HCT116 (cell line): ENCODE measurements around the gene EVI5. TPM values are rescaled to one million over a fixed set of nuclear protein-coding genes. Genes with fewer than 3 reads are reported as not detected.

ENCODE experiments used
- ATAC-seq: fragments of 200-7000 bp; cut with Tn5 transposase; 2 replicates; pipeline ENCODE4 v1.9.1; 2020; ENCODE audit warnings: mild to moderate bottlenecking, moderate library complexity
- BruUV-seq: library from RNA; stranded (reverse); fragments of 400-500 nt; replicated peaks from 2 replicates; lab custom pipeline; 2021; lab: Mats Ljungman, UMichigan
- CTCF ChIA-PET: fragments of 300-600 bp; sonication (Branson Sonifier 250); formaldehyde crosslinking; loops from one replicate; lab custom pipeline; 2021; ENCODE audit warnings: antibody characterized with exemption; lab: Charles Lee
- POLR2A ChIA-PET: fragments of 300-600, 350-600 bp; sonication (Branson Sonifier 250); formaldehyde crosslinking; loops from one replicate; lab custom pipeline; 2021; ENCODE audit warnings: antibody characterized with exemption; lab: Charles Lee
- RAD21 ChIA-PET, 2 experiments: fragments of 300-600 bp; sonication (Branson Sonifier 250); formaldehyde crosslinking; loops; one replicate each; lab custom pipeline; 2023; ENCODE audit warnings: low total read pairs in 2 of 2; ENCODE audit not compliant: uncharacterized antibody in 2 of 2, unreplicated experiment in 2 of 2, low non-redundant PET in 1 of 2; lab: Charles Lee
- DNase-seq: peaks from one replicate; pipeline ENCODE4 v3.0.0-alpha.2; 2010; ENCODE audit warnings: low read depth, low spot score
- H2AFZ ChIP-seq: fragments of 200-600 bp; shearing (Covaris generic), sonication (generic); 2 replicates; pipeline ENCODE4 v1.6.1; 2017; ENCODE audit warnings: low read depth, mixed run types, mixed read lengths, antibody characterized with exemption, low read length; ENCODE audit not compliant: poor library complexity, severe bottlenecking
- H3K27ac ChIP-seq: 2 replicates; pipeline ENCODE4 v1.5.1; 2012; ENCODE audit warnings: low read depth, low read length
- H3K27me3 ChIP-seq: fragments of 200-600 bp; sonication (generic); 2 replicates; pipeline ENCODE4 v1.6.1; 2016; ENCODE audit warnings: mixed run types, low read length, mixed read lengths; ENCODE audit not compliant: insufficient read depth
- H3K36me3 ChIP-seq, 2 experiments: fragments of 200-500 bp in 1 of 2; fragments of 200-600 bp in 1 of 2; sonication (Bioruptor generic) in 1 of 2; sonication (generic) in 1 of 2; 2 replicates each; pipeline versions ENCODE4 v1.5.1 to v1.6.1; 2014 to 2016; ENCODE audit warnings: low read length in 2 of 2, inconsistent platforms in 1 of 2, mixed read lengths in 1 of 2, mixed run types in 1 of 2; ENCODE audit not compliant: insufficient read depth in 2 of 2, control insufficient read depth in 1 of 2
- H3K4me1 ChIP-seq, 2 experiments: fragments of 200-600 bp in 1 of 2; sonication (generic) in 1 of 2; 2 replicates each; pipeline versions ENCODE4 v1.5.1 to v1.6.1; 2012 to 2017; ENCODE audit warnings: low read length in 2 of 2, inconsistent platforms in 1 of 2, mild to moderate bottlenecking in 1 of 2, mixed read lengths in 1 of 2, mixed run types in 1 of 2, moderate library complexity in 1 of 2; ENCODE audit not compliant: insufficient read depth in 2 of 2, control insufficient read depth in 1 of 2
- H3K4me2 ChIP-seq: fragments of 200-600 bp; sonication (generic); 2 replicates; pipeline ENCODE4 v1.6.1; 2017; ENCODE audit warnings: mixed run types, low read length, mixed read lengths
- H3K4me3 ChIP-seq, 2 experiments: fragments of 200-600 bp in 1 of 2; sonication (generic) in 1 of 2; replicated peaks in 1 of 2; 2 replicates each; pipeline ENCODE4 v1.5.1; 2011 to 2016; ENCODE audit warnings: low read length in 2 of 2, control low read depth in 1 of 2, low read depth in 1 of 2, mild to moderate bottlenecking in 1 of 2, mixed read lengths in 1 of 2, mixed run types in 1 of 2
- H3K79me2 ChIP-seq: fragments of 200-600 bp; sonication (generic); 2 replicates; pipeline ENCODE4 v1.6.1; 2017; ENCODE audit warnings: mild to moderate bottlenecking, mixed run types, low read length, moderate library complexity, mixed read lengths; ENCODE audit not compliant: insufficient read depth
- H3K9ac ChIP-seq: fragments of 200-600 bp; sonication (generic); 2 replicates; pipeline ENCODE4 v1.6.1; 2016; ENCODE audit warnings: low read length, mixed read lengths
- H3K9me2 ChIP-seq: fragments of 200-600 bp; sonication (generic), shearing (Covaris generic); 2 replicates; pipeline ENCODE4 v1.6.1; 2017; ENCODE audit warnings: mixed run types, mild to moderate bottlenecking, moderate library complexity; ENCODE audit not compliant: insufficient read depth
- H3K9me3 ChIP-seq, 2 experiments: fragments of 200-500 bp in 1 of 2; fragments of 200-600 bp in 1 of 2; sonication (Bioruptor generic) in 1 of 2; sonication (generic) in 1 of 2; 2 replicates each; pipeline ENCODE4 v1.6.1; 2014 to 2017; ENCODE audit warnings: low read length in 2 of 2, mixed read lengths in 2 of 2, inconsistent platforms in 1 of 2, low read depth in 1 of 2, mild to moderate bottlenecking in 1 of 2, mixed run types in 1 of 2, moderate library complexity in 1 of 2; ENCODE audit not compliant: control insufficient read depth in 1 of 2, insufficient read depth in 1 of 2
- H4K20me1 ChIP-seq: fragments of 200-600 bp; sonication (generic), shearing (Covaris generic); 2 replicates; pipeline ENCODE4 v1.6.1; 2017; ENCODE audit warnings: mixed run types, mild to moderate bottlenecking, moderate library complexity; ENCODE audit not compliant: insufficient read depth
- CBX3 ChIP-seq: IDR thresholded peaks from 2 replicates; pipeline ENCODE4 v1.6.1; 2012; ENCODE audit warnings: low read depth
- CEBPB ChIP-seq: IDR thresholded peaks from 2 replicates; pipeline ENCODE4 v1.6.1; 2012; ENCODE audit warnings: low read depth
- EGR1 ChIP-seq: IDR thresholded peaks from 2 replicates; pipeline ENCODE4 v1.6.1; 2012; ENCODE audit warnings: low read depth
- ELF1 ChIP-seq: IDR thresholded peaks from 2 replicates; pipeline ENCODE4 v1.6.1; 2012; ENCODE audit warnings: low read depth, borderline replicate concordance
- EZH2 ChIP-seq: fragments of 200-600 bp; sonication (generic); IDR thresholded peaks from 2 replicates; pipeline ENCODE4 v1.6.1; 2017; ENCODE audit warnings: antibody characterized with exemption, mixed run types
- EZH2phosphoT487 ChIP-seq: fragments of 200-600 bp; IDR thresholded peaks from 2 replicates; pipeline ENCODE4 v1.6.1; 2018; ENCODE audit warnings: antibody characterized with exemption, borderline replicate concordance
- FOSL1 ChIP-seq: IDR thresholded peaks from 2 replicates; pipeline ENCODE4 v1.6.1; 2012; ENCODE audit warnings: low read depth
- JUND ChIP-seq: IDR thresholded peaks from 2 replicates; pipeline ENCODE4 v1.6.1; 2012
- POLR2A ChIP-seq: IDR thresholded peaks from 2 replicates; pipeline ENCODE4 v1.7.0; 2011; ENCODE audit warnings: borderline replicate concordance; ENCODE audit not compliant: insufficient read depth, insufficient read length; ENCODE audit errors: extremely low read depth
- POLR2AphosphoS5 ChIP-seq: IDR thresholded peaks from 2 replicates; pipeline ENCODE4 v1.6.1; 2011; ENCODE audit warnings: mild to moderate bottlenecking, low read depth, low read length, moderate library complexity
- REST ChIP-seq: IDR thresholded peaks from 2 replicates; pipeline ENCODE4 v1.6.1; 2012; ENCODE audit warnings: low read depth
- SRF ChIP-seq: IDR thresholded peaks from 2 replicates; pipeline ENCODE4 v1.6.1; 2012; ENCODE audit warnings: low read depth
- TCF7L2 ChIP-seq: IDR thresholded peaks from 2 replicates; pipeline ENCODE4 v1.7.0; 2011; ENCODE audit warnings: borderline replicate concordance, inconsistent platforms; ENCODE audit not compliant: insufficient read depth, insufficient read length; ENCODE audit errors: extremely low read depth
- ZBTB33 ChIP-seq: IDR thresholded peaks from 2 replicates; pipeline ENCODE4 v1.6.1; 2011; ENCODE audit warnings: mild to moderate bottlenecking, low read length, moderate library complexity; ENCODE audit not compliant: insufficient replicate concordance; ENCODE audit errors: extremely low read depth
- ZNF274 ChIP-seq: fragments of 200-500 bp; sonication (Bioruptor generic); IDR thresholded peaks from 2 replicates; pipeline ENCODE4 v1.6.1; 2014; ENCODE audit warnings: mild to moderate bottlenecking, low read depth, low read length, inconsistent platforms
- intact Hi-C: fragments of 100-400 bp; cut with micrococcal nuclease; formaldehyde crosslinking; loops from 2 replicates; pipeline ENCODE4 v1.10.0; 2022
- total RNA-seq: library from RNA; stranded (reverse); gene quantifications from one replicate; pipeline ENCODE4 v1.2.1, GENCODE V29; 2021; ENCODE audit not compliant: unreplicated experiment

Gene EVI5
- total RNA-seq, 1 experiment from 2014 or later = 21.8 TPM

- Histone ChIP-seq H3K4me2 (peak overlapping the region; percentile 99), H3K9ac (peak overlapping the region; percentile 65; the same call in 1 of the 2 replicates), H3K4me1 (peaks cover 7 to 20% of the 10 kb centered on the region in 2 experiments), H3K36me3 (no peaks in the 10 kb centered on the region), H2AFZ (peak overlapping the region; percentile 76)
- intact Hi-C loops = no loop called here
- no peak for DNase-seq
- ChIA-PET POLR2A (no interaction called here), CTCF (interaction anchor here (0.6 to 1.9 kb wide), 2 partner anchors 38 to 173 kb away, joined by 3 to 5 read pairs; no protein-coding TSS in a partner anchor)
- TF ChIP-seq SRF (no peak), EGR1 (no peak), TCF7L2 (no peak), POLR2AphosphoS5 (no peak), ZNF274 (no peak), POLR2A (no peak), EZH2phosphoT487 (no peak), CEBPB (no peak), ELF1 (no peak), EZH2 (no peak), JUND (no peak), FOSL1 (no peak), ZBTB33 (no peak), REST (no peak), CBX3 (no peak)
- TF ChIP-seq, all 23 proteins: peak for 0
- RAD21 ChIA-PET = no interaction called here
- H3K27ac ChIP-seq = no peak overlapping the region
- no peaks in the 10 kb centered on the region for H3K27me3 ChIP-seq
- no peaks in the 10 kb centered on the region for H4K20me1 ChIP-seq
- H3K79me2 ChIP-seq = no peaks in the 10 kb centered on the region
- no peaks in the 10 kb centered on the region for H3K9me3 ChIP-seq
- H3K4me3 ChIP-seq = peak overlapping the region; percentile 70 to 84
- no peak for ATAC-seq
- BruUV-seq = no TSS peak
- H3K9me2 ChIP-seq = no peaks in the 10 kb centered on the region
Observed at GRCh38 chr1:92483610-92484471, 301.1 kb downstream of the EVI5 start.
